Ascending aorta (tissue), 2 donors: ENCODE results near the gene ULK2. TPM values are rescaled to one million over a fixed set of nuclear protein-coding genes. Genes with fewer than 3 reads are reported as not detected.

Experiments used
- DNase-seq, 2 donors: peaks; one replicate each; pipeline ENCODE4 v3.0.0-alpha.2; 2019; ENCODE audit warnings: low spot score in 2 of 2
- H3K27ac ChIP-seq, 2 donors: fragments of 200-600 bp; sonication (generic); one replicate each; pipeline ENCODE4 v1.5.1; 2016 to 2017; ENCODE audit warnings: mild to moderate bottlenecking in 1 of 2
- H3K27me3 ChIP-seq: fragments of 200-600 bp; sonication (generic); one replicate; pipeline ENCODE4 v1.5.1; 2017
- H3K36me3 ChIP-seq, 2 donors: fragments of 200-600 bp; sonication (generic); one replicate each; pipeline ENCODE4 v1.5.1; 2016
- H3K4me1 ChIP-seq, 2 donors: fragments of 200-600 bp; sonication (generic); one replicate each; pipeline ENCODE4 v1.5.1; 2016 to 2017; ENCODE audit warnings: mild to moderate bottlenecking in 1 of 2
- H3K4me3 ChIP-seq, 2 donors: fragments of 200-600 bp; sonication (generic); one replicate each; pipeline ENCODE4 v1.5.1; 2016 to 2017; ENCODE audit warnings: mild to moderate bottlenecking in 1 of 2
- H3K9me3 ChIP-seq, 2 donors: fragments of 200-600 bp; sonication (generic); one replicate each; pipeline ENCODE4 v1.5.1; 2016
- CTCF ChIP-seq, 3 experiments: fragments of 200-600 bp in 2 of 3; fragments of 450-650 bp in 1 of 3; sonication (generic) in 2 of 3; IDR thresholded peaks; one replicate each; pipeline ENCODE4 v1.5.1; 2016 to 2019; ENCODE audit warnings: antibody characterized with exemption in 3 of 3, mild to moderate bottlenecking in 1 of 3, moderate library complexity in 1 of 3
- intact Hi-C: fragments of 100-400 bp; cut with DNase I; formaldehyde crosslinking; loops from one replicate; pipeline ENCODE4 v1.15.1; 2023
- total RNA-seq: library from RNA; depleted of rRNA; stranded (reverse); fragments of >200 nt; gene quantifications from one replicate; pipeline ENCODE4 v1.1.0, GENCODE V29; 2016

Gene ULK2
- total RNA-seq, 1 donor from 2014 or later, result 7.1 TPM

DNA sequence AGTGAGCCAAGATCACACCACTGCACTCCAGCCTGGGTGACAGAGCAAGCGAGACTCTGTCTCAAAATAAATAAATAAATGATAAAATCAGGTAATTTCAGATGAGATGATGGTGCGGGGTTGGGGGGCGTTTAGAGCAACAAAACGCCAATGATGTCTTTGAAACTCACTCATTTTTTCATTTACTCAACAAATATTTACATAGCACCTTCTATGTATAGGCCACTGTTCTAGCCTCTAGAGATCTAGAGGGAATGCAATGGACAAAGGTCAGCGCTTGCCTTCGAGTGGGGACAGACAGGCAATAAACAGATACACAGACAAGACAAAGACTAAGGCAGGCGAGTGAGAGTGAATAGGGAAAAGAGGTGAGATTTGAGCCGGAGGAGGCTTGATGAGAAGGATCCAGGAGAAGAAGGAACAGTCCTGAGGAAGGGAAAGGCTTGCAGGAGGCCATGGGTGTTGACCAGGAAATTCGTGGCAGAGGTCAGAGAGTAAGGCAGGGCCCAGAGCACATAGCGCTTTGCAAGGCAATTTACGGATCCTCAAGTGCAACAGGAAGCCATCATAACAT lies 133.7 kb downstream of the ULK2 start:
- no peak for TF ChIP-seq CTCF (IDR thresholded peaks at IDR 0.05)
- no peaks in the 10 kb centered on the region for H3K9me3 ChIP-seq
- intact Hi-C loops, result no loop called here
- H3K27me3 ChIP-seq, result no peaks in the 10 kb centered on the region
- H3K36me3 ChIP-seq, result no peaks in the 10 kb centered on the region
- H3K27ac ChIP-seq, result no peak overlapping the region
- H3K4me3 ChIP-seq, result no peak overlapping the region
- DNase-seq, result no peak
- H3K4me1 ChIP-seq, result peaks cover 4 to 5% of the 10 kb centered on the region in 2 donors

GRCh38 chr17:19731626-19732025 lies 136.1 kb downstream of the ULK2 start:
- Histone ChIP-seq H3K9me3 (no peaks in the 10 kb centered on the region), H3K4me3 (no peak overlapping the region), H3K27ac (peak overlapping the region in 1 of 2 donors; percentile 21), H3K27me3 (no peaks in the 10 kb centered on the region), H3K36me3 (no peaks in the 10 kb centered on the region), H3K4me1 (peaks cover 12 to 17% of the 10 kb centered on the region in 2 donors)
- no peak for TF ChIP-seq CTCF (IDR thresholded peaks at IDR 0.05)
- intact Hi-C loops, result no loop called here
- DNase-seq, result no peak

GRCh38 chr17:19730843-19731242 lies 136.9 kb downstream of the ULK2 start:
- no peak overlapping the region for H3K4me3 ChIP-seq
- no peaks in the 10 kb centered on the region for H3K36me3 ChIP-seq
- no peaks in the 10 kb centered on the region for H3K27me3 ChIP-seq
- peaks cover 12 to 17% of the 10 kb centered on the region in 2 donors for H3K4me1 ChIP-seq
- no peaks in the 10 kb centered on the region for H3K9me3 ChIP-seq
- H3K27ac ChIP-seq, result peak overlapping the region; percentile 21 to 40
- no peak for DNase-seq
- no peak for TF ChIP-seq CTCF (IDR thresholded peaks at IDR 0.05)
- intact Hi-C loops, result no loop called here

DNA sequence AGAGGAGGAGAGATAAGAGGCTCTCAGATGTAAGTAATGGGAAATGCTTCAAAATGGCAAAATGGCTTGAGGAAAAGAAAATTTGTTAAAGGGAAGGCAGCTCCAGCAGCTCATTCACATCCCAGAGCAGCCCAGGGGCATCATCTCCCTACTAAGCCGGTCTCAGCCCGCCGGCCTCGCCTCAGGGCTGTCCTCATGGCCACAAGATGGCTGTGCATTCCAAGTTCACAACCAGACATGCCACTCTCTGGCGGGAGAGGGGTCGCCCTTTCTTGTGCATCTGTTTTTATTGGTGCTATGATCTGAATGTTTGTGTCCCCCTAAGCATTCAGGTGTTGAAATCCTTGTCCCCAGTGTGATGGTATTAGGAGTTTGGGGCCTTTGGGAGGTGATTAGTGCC lies 137.8 kb downstream of the ULK2 start:
- H3K9me3 ChIP-seq, result no peaks in the 10 kb centered on the region
- no peaks in the 10 kb centered on the region for H3K36me3 ChIP-seq
- H3K27me3 ChIP-seq, result no peaks in the 10 kb centered on the region
- intact Hi-C loops, result loop anchor here (2.0 kb wide), 1 partner anchor 23 kb away; no protein-coding TSS in a partner anchor
- H3K27ac ChIP-seq, result no peak overlapping the region
- no peak for DNase-seq
- no peak for TF ChIP-seq CTCF (IDR thresholded peaks at IDR 0.05)
- H3K4me3 ChIP-seq, result no peak overlapping the region
- H3K4me1 ChIP-seq, result peaks cover 12 to 17% of the 10 kb centered on the region in 2 donors

- no peaks in the 10 kb centered on the region for H3K36me3 ChIP-seq
- H3K27me3 ChIP-seq, result no peaks in the 10 kb centered on the region
- H3K4me3 ChIP-seq, result no peak overlapping the region
- peak overlapping the region; percentile 76 to 88 for H3K27ac ChIP-seq
- H3K4me1 ChIP-seq, result peaks cover 12 to 17% of the 10 kb centered on the region in 2 donors
- H3K9me3 ChIP-seq, result no peaks in the 10 kb centered on the region
- intact Hi-C loops, result loop anchor here (2.0 kb wide), 1 partner anchor 25 kb away; no protein-coding TSS in a partner anchor
- no peak for TF ChIP-seq CTCF (IDR thresholded peaks at IDR 0.05)
- peak; percentile 47 to 90 for DNase-seq
Measured at GRCh38 chr17:19728084-19728495, 139.6 kb downstream of the ULK2 start.
